Renal cortical epithelial cell (primary cell): ENCODE data around the gene CHSY3. TPM values are rescaled to one million over a fixed set of nuclear protein-coding genes. Genes with fewer than 3 reads are reported as not detected.
"Not testable (repeated sequence)": the region's sequence is repeated elsewhere in the genome, so short reads cannot be mapped to it uniquely, and the experiment has no call there.

ENCODE experiments used
- DNase-seq: peaks from one replicate; pipeline ENCODE4 v3.0.0-alpha.2; 2011; ENCODE audit warnings: low read depth
- total RNA-seq: library from RNA; depleted of rRNA; stranded (reverse); fragments of >200 nt; gene quantifications from 2 replicates; pipeline ENCODE4 v1.2.3, GENCODE V29; 2014

The CHSY3 gene
- total RNA-seq, 1 donor from 2014 or later = 0.70 TPM

GRCh38 chr5:130164966-130165365 is 260.7 kb downstream of the CHSY3 start:
- DNase-seq = no peak

- DNase-seq = no peak
Observed at GRCh38 chr5:130166839-130167490, 262.7 kb downstream of the CHSY3 start.

- DNase-seq = peak; percentile 7
Observed at GRCh38 chr5:130168211-130168610, 263.9 kb downstream of the CHSY3 start.

- no peak for DNase-seq
Observed at GRCh38 chr5:130171699-130172098, 267.4 kb downstream of the CHSY3 start.

- DNase-seq = no peak
Observed at GRCh38 chr5:130183115-130183514, 278.9 kb downstream of the CHSY3 start.

GRCh38 chr5:130189961-130190360 is 285.7 kb downstream of the CHSY3 start:
- DNase-seq = no peak

GRCh38 chr5:130198927-130199326 is 294.7 kb downstream of the CHSY3 start:
- DNase-seq = peak; percentile 42

GRCh38 chr5:130206686-130207085 is 302.4 kb downstream of the CHSY3 start:
- DNase-seq = no peak

- peak; percentile 13 for DNase-seq
Observed at GRCh38 chr5:130213607-130214006, 309.3 kb downstream of the CHSY3 start.

- no peak for DNase-seq
Observed at GRCh38 chr5:130216286-130216685, 312.0 kb downstream of the CHSY3 start.

- DNase-seq = peak; percentile 10
Observed at GRCh38 chr5:130222573-130222972, 318.3 kb downstream of the CHSY3 start.

GRCh38 chr5:130226556-130226955 is 322.3 kb downstream of the CHSY3 start:
- not testable (repeated sequence) for DNase-seq

- DNase-seq = no peak
Observed at GRCh38 chr5:130227699-130228098, 323.4 kb downstream of the CHSY3 start.

GRCh38 chr5:130231786-130232185 is 327.5 kb downstream of the CHSY3 start:
- DNase-seq = no peak

GRCh38 chr5:130234816-130235215 is 330.6 kb downstream of the CHSY3 start:
- no peak for DNase-seq

Other genes starting within 250 kb of the CHSY3 start
- not detected in 2 replicates for gene MINAR2, start 156.4 kb upstream of the CHSY3 start, total RNA-seq